Measurements from ENCODE around the gene LRRK1. TPM values are rescaled to one million over a fixed set of nuclear protein-coding genes. Genes with fewer than 3 reads are reported as not detected.

The LRRK1 gene
- total and polyA plus RNA-seq, 9 donors = 6.5 to 27.3 (median 17.5) TPM

DNA sequence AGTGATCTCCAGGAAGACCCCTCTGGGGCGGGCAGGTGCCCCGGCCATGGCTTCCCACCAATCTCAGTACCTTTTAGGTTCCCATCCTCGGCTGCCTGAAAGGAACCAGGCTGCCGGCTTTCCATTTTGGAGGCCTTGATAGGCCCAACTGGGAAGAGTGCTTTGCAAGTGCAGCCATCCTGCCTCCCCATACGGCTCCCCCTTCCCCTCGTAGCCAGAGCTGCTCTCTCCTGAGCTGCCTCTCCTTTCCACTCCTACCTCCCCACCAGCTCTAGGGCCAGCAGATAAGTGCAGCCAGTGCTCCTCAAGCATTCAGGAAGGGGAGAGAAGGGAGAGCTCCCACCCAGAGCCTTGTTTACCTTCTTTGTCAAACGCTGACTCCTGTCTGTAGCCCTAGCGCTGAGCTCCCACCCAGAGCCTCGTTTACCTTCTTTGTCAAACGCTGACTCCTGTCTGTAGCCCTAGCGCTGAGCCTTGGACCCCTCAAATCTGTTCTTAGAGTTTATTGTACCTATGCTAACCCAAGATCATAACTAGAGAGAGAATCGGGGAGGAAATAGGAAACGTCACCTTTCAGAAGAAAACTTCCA lies 133.0 kb downstream of the LRRK1 start:
- Histone ChIP-seq H3K27ac (no peak overlapping the region), H3K4me1 (ENCODE audit: insufficient read depth) (peaks cover 6% of the 10 kb centered on the region), H3K27me3 (no peaks in the 10 kb centered on the region), H3K9me3 (no peaks in the 10 kb centered on the region), H3K36me3 (no peaks in the 10 kb centered on the region), H3K4me3 (no peak overlapping the region)
- no peak for TF ChIP-seq EP300 (IDR thresholded peaks at IDR 0.05)
- no peak for TF ChIP-seq CTCF (IDR thresholded peaks at IDR 0.05)
- TF ChIP-seq POLR2A (IDR thresholded peaks at IDR 0.05) = no peak
- 77 to 89% (median 83%) methylated on average over 13 of the region's 13 CpGs for WGBS, 3 donors
- DNase-seq = no peak
- intact Hi-C loops (cut with DNase I) = no loop called here

DNA sequence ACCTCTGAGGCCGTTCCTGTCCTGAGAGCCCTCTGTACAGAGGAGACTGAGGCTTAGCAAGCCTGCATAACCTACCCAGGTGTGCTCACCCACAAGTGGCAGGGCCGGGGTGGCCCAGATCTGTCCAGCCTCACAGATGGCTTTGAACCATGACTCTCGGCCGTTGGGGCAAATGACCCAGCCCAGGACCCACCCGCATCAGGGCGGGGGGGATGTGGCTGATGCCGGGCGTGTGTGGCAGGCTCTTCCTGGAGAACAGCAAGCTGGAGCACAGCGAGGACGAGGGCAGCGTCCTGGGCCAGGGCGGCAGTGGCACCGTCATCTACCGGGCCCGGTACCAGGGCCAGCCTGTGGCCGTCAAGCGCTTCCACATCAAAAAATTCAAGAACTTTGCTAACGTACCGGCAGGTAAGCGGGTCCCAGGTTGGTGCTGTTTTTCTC lies 133.5 kb downstream of the LRRK1 start:
- H3K27ac ChIP-seq = no peak overlapping the region
- H3K4me3 ChIP-seq = no peak overlapping the region
- H3K27me3 ChIP-seq = no peaks in the 10 kb centered on the region
- no peaks in the 10 kb centered on the region for H3K9me3 ChIP-seq
- intact Hi-C loops (cut with DNase I) = no loop called here
- DNase-seq = peak in 1 of 5 donors; percentile 16
- 96 to 97% (median 97%) methylated on average over 20 of the region's 20 CpGs for WGBS, 3 donors
- no peaks in the 10 kb centered on the region for H3K36me3 ChIP-seq
- peaks cover 3% of the 10 kb centered on the region for H3K4me1 ChIP-seq (ENCODE audit: insufficient read depth)
- TF ChIP-seq POLR2A (IDR thresholded peaks at IDR 0.05) = no peak
- TF ChIP-seq EP300 (IDR thresholded peaks at IDR 0.05) = no peak
- no peak for TF ChIP-seq CTCF (IDR thresholded peaks at IDR 0.05)

DNA sequence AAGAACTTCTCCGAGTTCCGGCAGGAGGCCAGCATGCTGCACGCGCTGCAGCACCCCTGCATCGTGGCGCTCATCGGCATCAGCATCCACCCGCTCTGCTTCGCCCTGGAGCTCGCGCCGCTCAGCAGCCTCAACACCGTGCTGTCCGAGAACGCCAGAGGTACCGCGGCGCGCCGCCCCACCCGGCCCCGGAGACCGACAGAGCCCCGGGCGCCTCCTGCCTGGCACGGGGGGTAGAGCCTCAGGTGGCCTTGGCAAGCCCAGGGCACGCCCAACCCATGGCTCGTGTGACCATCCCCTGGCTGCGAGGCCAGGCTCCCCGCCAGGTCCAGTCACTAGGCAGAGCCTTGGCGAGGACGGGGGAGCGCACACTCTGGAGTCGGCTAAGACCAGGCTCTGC lies 134.1 kb downstream of the LRRK1 start:
- intact Hi-C loops (cut with DNase I) = no loop called here
- H3K36me3 ChIP-seq = no peaks in the 10 kb centered on the region
- H3K27ac ChIP-seq = no peak overlapping the region
- peak in 1 of 5 donors; percentile 28 for DNase-seq
- peaks cover 3% of the 10 kb centered on the region for H3K4me1 ChIP-seq (ENCODE audit: insufficient read depth)
- no peak overlapping the region for H3K4me3 ChIP-seq
- 92 to 94% (median 93%) methylated on average over 34 of the region's 34 CpGs for WGBS, 3 donors
- TF ChIP-seq POLR2A (IDR thresholded peaks at IDR 0.05) = no peak
- TF ChIP-seq EP300 (IDR thresholded peaks at IDR 0.05) = no peak
- no peak for TF ChIP-seq CTCF (IDR thresholded peaks at IDR 0.05)
- no peaks in the 10 kb centered on the region for H3K9me3 ChIP-seq
- H3K27me3 ChIP-seq = no peaks in the 10 kb centered on the region

DNA sequence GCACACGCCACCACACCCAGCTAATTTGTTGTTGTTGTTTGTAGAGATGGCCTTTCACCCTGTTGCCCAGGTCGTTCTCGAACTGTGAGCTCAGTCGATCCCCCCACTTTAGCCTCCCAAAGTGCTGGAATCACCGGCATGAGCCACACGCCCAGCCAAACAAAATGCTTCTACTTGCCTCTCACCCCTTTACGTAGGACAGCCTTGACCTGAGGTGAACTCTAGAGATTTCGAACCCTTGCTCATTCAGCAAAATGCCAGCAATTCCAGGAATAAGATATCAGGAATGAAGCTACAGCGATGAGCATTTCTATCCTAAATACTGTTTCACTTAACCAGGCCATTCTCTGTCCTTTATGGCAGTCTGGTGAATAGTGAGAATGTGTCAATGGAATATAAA lies 135.0 kb downstream of the LRRK1 start:
- Histone ChIP-seq H3K4me1 (ENCODE audit: insufficient read depth) (peaks cover 3% of the 10 kb centered on the region), H3K36me3 (no peaks in the 10 kb centered on the region), H3K4me3 (no peak overlapping the region), H3K27me3 (no peaks in the 10 kb centered on the region), H3K9me3 (no peaks in the 10 kb centered on the region), H3K27ac (no peak overlapping the region)
- WGBS, 3 donors = 57 to 73% (median 63%) methylated on average over 9 of the region's 9 CpGs
- TF ChIP-seq EP300 (IDR thresholded peaks at IDR 0.05) = no peak
- TF ChIP-seq CTCF (IDR thresholded peaks at IDR 0.05) = no peak
- no peak for TF ChIP-seq POLR2A (IDR thresholded peaks at IDR 0.05)
- intact Hi-C loops (cut with DNase I) = no loop called here
- peak in 1 of 5 donors; percentile 15 for DNase-seq

Measured in ovary (tissue), 9 donors.